ENCODE measurements around the gene SIK3.

The SIK3 gene

DNA sequence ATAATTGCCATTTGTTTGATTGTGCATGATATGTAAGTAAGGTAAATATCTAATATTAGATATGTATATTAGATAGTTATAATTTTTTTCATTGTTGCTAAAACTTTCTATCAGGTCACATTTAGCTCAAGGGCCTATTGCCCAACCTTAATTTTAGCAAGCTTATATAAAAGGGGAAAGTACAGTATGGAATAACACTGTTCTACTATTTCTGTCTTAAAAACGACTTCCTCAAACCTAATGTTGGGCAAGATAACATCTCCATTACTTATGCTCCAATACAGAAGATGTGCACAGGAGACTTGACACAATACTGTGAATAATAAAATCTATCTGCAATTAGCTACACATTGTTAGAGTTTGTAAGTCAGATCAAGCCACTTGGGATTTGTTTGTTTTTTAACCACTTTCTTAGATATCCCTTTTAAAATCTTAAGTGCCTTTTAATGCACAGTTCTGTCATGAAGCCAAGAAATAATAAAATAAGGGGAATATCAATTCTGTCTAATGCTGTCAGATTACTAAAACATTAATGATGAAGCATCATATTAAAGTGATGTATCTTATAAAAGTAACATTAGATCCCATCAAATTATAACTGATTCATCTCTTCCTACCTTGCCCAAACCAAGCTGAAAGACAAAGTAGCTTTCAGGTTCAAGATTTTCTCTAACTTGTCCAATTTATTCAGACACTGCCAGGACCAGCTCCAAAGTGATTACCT is 98.1 kb downstream of the SIK3 start:
- no peak for DNase-seq

DNA sequence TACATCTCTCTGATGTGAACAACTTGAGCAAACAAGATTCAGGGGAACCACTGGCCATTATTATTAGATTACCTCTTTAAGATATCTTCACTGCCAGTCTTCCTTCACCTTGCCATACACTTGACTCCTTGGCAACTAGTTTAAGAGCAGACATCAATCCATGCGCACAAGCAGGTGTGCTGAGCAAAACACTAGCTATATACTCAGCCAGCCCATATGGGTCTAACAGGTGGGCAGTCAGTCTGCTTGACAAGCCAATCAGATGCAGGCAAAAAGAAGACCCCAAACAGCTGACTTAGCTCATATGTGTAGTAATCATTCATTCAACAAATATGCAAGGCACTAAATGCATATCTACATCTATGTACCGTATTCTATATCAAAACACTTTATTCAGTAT is 101.2 kb downstream of the SIK3 start:
- no peak for DNase-seq

DNA sequence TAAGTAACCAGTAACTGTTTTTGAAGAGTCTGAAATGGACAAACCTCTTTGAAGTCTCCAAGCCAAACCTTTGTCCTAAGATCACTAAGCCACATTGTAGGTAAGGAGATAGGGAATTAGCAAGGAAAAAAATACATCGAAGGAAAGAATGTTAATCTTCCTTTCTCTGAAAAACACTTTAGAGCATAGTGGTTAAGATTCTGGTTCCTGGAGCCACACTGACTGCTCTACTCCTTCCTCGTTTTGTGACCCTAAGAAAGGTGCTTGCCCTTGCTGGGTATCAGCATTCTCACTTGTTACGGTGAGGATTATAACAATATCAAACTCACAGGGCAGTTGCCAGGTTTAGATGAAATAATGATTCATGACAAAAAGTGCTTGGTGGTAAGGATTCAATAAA is 104.0 kb downstream of the SIK3 start:
- DNase-seq: no peak

DNA sequence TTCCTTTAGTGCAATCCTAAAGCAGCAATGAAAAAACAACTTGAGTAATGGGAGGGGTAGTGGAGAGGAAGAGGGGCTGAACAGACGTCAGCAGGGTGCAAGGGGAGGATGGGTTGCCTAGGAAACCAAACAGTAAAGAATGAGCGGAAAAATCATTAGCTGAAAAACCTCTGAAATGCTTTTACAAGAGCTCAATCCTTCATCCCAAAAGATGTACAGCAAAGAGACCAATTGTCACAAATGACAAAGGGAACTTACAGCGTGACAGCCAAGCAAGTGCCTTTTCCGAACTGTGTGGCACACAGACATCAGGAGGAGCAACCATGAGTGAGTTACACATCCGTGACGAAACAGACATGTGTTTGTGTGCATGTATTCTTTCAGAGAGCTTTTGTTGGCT is 104.6 kb downstream of the SIK3 start:
- no peak for DNase-seq

DNA sequence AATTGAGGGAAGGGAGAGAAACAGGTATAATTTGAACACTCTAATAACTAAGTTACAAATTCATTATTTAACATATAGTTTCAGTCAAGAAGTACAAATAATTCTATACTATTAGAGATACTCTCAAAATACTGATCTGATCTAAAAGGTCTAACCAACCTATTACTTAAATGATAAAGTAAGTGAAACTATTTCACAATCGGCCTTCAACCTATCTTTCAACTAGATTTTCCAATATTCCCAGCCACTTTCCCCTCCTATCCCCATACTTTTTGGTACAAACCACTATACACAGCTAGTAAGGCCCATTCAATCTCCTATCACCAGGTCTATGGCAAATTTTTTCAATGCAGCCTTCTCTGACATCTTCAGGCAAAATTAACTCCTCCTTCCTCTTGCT is 106.7 kb downstream of the SIK3 start:
- DNase-seq: no peak

DNA sequence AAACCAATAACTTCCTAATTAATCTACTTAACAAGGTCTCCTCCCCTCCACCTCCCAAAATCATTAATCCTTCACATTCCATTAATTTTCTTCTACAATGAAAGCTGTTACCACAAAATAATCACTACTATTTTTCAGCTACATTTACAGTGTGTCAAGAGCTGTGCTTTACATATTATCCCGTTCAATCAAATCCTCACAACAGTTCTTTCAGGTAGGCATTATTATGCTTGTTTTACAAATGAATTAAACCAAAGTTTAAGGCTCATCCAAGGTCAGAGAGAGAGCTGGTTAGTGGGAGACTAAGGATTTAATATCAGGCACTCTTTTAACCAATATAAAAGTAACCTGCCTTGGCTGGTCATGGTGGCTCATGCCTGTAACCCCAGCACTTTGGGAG is 107.4 kb downstream of the SIK3 start:
- no peak for DNase-seq

DNA sequence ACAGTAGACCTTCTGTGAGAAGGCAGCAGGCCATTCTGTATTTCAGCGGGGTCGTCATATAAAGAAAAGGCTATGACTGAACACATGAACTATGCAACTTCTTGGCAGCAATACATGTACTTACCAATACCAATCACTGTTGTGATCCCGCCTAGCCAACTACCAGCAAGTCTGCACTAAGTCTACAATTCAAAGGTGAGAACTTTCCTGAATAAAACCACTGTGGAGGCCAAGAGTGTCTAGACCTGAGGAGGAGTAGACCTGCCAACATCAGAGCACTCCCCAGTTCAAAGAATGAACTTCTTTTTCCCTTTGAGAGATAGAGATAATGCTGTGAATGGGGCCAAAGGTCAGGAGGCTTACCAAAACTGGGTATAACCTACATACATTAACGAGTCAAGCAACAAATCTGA is 108.2 kb downstream of the SIK3 start:
- no peak for DNase-seq

- DNase-seq: no peak
Measured at GRCh38 chr11:116989184-116989583, 109.0 kb downstream of the SIK3 start.

DNA sequence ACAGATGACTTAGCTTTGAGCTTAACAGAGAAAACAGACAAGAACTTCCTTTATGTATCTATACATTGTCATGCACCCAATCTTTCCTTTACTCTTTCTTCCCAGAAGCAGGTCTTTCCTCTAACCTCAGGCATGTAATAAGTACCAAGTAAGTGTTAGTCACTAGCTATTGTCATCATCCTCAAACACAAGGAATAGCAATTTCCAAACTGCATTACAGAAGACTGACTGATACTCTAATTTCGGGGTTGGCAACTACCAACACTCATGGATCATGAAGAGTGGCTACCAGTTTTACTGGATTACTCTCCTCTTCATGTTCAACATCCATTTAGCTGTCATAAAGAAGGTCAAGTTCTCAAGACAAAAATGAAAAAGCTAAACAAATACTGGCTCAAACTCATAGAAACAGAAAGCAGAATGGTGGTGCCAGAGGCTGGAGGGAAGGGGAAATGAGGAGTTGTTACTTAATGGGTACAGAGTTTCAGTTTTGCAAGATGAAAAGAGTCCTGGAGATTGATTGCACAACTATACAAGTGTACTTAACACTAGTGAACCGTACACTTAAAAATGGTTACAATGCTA is 111.6 kb downstream of the SIK3 start:
- no peak for DNase-seq

- no peak for DNase-seq
Measured at GRCh38 chr11:116984589-116984988, 113.6 kb downstream of the SIK3 start.

DNA sequence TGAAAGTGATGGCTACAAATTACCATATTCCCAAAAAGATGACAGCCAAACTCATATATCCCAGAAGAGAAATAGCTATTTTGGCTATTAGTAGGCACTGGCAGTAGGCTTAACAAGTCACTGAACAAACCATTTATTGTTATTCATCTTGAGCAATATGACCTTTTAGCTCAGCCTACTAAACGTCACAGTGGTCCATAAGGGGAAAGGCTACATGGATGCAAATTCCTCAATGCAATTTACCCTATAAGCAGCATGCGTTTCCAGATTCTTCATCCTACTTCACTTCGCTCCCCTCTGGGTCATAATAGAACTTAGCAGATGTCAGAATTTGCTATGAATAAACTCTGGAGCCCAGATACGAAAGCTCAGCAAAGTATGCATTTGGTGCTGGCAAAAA is 114.0 kb downstream of the SIK3 start:
- no peak for DNase-seq

- no peak for DNase-seq
Measured at GRCh38 chr11:116981266-116981885, 116.9 kb downstream of the SIK3 start.

GRCh38 chr11:116980136-116980793 is 118.0 kb downstream of the SIK3 start:
- DNase-seq: no peak

DNA sequence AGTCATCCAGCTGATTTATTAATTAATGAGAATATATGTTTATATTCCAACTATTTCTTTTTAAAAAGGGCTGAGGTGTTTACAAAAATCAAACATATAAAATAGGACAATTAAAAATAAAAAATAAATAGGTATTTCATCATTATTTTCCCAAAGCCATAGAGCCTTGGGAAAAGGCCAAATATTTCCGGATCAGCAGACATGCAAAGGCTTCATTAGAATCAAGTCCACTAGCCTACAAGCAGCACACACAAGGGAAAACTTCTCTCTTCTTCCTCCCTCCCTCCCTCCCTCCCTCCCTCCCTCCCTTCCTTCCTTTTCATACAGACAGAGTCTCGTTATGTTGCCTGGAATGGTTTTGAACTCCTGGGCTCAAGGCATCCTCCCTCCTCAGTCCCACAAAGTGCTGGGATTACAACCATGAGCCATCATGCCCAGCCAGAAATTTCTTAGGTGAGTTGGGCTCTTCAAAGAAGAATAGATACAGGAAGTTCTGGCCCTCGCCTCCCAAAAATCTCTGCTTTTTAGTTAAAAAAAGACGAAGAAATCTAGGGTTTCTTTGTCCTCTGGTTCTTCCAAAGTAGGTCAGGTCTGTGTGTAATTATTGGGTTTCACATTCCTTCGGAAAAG is 121.2 kb downstream of the SIK3 start:
- no peak for DNase-seq

DNA sequence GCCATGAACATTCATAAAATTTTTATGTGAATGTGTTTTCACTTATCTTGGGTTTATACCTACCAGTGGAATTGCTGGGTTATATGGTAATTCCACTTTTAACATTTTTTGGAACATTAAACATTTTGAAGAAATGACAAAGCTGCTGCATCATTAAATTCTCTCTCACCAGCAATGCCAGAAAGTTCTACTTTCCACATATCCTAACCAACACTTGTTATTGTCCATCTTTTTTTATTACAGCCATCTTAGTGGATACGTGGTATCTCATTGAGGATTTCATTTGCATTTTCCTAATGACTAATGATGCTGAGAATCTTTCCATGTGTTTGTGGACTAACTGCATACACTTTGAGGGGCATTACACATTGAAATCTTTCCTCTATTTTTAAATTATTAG is 122.6 kb downstream of the SIK3 start:
- DNase-seq: no peak

- DNase-seq: no peak
Measured at GRCh38 chr11:116973270-116973669, 125.0 kb downstream of the SIK3 start.

DNA sequence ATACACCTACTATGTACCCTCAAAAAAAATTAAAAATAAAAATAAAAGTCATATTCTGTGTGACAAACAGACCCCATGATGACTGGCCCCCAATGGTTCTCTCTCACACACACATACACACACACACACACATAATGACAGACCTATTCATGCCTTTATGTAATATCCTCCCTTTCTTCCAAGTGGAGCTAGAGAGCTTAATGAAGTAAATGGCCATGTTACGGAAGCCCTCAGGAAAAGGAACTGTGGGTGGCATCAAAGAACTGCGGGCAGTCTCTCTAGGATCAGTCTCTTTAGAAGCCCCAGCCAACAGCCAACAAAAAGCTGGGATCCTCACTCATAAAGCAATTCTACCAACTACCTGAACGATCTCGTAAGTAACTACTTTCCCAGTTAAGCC is 125.5 kb downstream of the SIK3 start:
- no peak for DNase-seq

DNA sequence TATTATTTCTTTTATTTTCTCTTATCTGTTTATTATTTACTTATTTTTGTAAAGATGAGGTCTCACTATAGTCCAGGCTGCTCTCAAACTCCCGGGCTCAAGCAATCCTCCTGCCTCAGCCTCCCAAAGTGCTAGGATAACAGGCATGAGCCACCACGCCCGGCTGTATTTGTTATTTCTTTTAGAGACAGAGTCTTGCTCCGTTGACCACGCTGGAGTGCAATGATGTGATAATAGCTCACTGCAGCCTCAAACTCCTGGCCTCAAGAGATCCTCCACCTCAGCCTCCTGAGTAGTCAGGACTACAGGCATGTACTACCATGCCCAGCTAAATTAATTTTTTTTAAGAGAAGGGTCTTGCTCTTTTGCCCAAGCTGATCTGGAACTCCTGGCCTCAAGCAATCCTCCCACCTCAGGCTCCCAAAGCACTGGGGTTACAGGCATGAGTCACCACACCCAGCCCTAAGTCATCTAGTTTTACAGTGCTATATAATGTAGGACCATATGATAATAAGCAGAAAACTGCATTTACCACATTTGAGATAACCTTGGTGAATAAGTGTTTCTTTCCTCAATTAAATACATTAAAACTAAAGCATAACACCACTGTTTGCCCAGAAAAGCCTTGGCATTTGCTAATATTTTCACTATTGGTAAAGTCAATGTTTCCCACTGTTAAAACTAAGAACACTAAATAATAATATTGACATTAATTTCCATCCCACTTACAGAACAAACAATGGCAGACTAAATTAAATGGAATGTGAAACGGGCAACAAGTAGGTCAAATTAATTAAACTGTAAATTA is 127.5 kb downstream of the SIK3 start:
- DNase-seq: no peak

- no peak for DNase-seq
Measured at GRCh38 chr11:116969694-116970093, 128.5 kb downstream of the SIK3 start.

- DNase-seq: no peak
Measured at GRCh38 chr11:116964269-116964668, 134.0 kb downstream of the SIK3 start.

- DNase-seq: no peak
Measured at GRCh38 chr11:116963813-116964212, 134.4 kb downstream of the SIK3 start.

GRCh38 chr11:116962108-116962507 is 136.1 kb downstream of the SIK3 start:
- DNase-seq: no peak

DNA sequence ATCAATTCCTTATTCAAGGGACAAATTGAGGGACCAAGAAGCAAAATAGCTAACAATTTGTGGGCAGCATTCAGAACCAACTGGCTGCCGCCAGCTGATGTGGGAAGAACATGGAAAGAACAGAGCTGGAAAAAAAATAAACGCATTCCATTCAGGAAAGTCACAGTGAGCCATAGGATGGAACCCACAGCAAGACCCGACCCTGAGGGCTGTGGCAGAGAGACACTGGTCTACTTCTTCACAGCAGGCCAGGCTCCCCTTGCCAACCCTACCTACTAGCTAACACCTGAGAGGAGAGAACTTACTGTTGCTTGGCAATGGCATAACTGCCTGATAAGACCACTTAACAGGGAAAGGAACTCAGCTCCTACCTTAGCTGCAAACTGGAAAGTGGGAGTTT is 137.3 kb downstream of the SIK3 start:
- no peak for DNase-seq
